Loucy (cell line): ENCODE data around the gene EGR4.

Source experiments
- H2AFZ ChIP-seq: fragments of 200-600 bp; sonication (generic); 2 replicates; pipeline ENCODE4 v1.6.0; 2016; ENCODE audit warnings: antibody characterized with exemption, mild to moderate bottlenecking, low read length, moderate library complexity
- H3F3A ChIP-seq: fragments of 200-600 bp; 2 replicates; pipeline ENCODE4 v1.6.0; 2016; ENCODE audit warnings: antibody characterized with exemption, low read depth, mild to moderate bottlenecking
- H3K27me3 ChIP-seq: fragments of 200-600 bp; sonication (generic); 2 replicates; pipeline ENCODE4 v1.6.1; 2014; ENCODE audit warnings: low read length, mild to moderate bottlenecking; ENCODE audit not compliant: insufficient read depth, poor library complexity, severe bottlenecking
- H3K36me3 ChIP-seq: fragments of 200-600 bp; sonication (generic); 2 replicates; pipeline ENCODE4 v1.6.1; 2016; ENCODE audit warnings: low read length; ENCODE audit not compliant: insufficient read depth
- H3K4me1 ChIP-seq: fragments of 200-600 bp; sonication (generic); 2 replicates; pipeline ENCODE4 v1.5.1; 2014; ENCODE audit warnings: low read length, mild to moderate bottlenecking; ENCODE audit not compliant: insufficient read depth, poor library complexity, severe bottlenecking
- H3K4me2 ChIP-seq: fragments of 200-600 bp; sonication (generic); 2 replicates; pipeline ENCODE4 v1.6.0; 2014; ENCODE audit warnings: antibody characterized with exemption, low read length, low read depth, mild to moderate bottlenecking; ENCODE audit not compliant: poor library complexity, severe bottlenecking
- H3K4me3 ChIP-seq: fragments of 200-600 bp; sonication (generic); 2 replicates; pipeline ENCODE4 v1.5.1; 2014; ENCODE audit warnings: low read length, mild to moderate bottlenecking, mixed read lengths; ENCODE audit not compliant: poor library complexity, severe bottlenecking
- H3K79me2 ChIP-seq: fragments of 200-600 bp; sonication (generic); 2 replicates; pipeline ENCODE4 v1.6.1; 2014; ENCODE audit warnings: low read length; ENCODE audit not compliant: insufficient read depth
- H3K9ac ChIP-seq: fragments of 200-600 bp; sonication (generic); 2 replicates; pipeline ENCODE4 v1.6.0; 2014; ENCODE audit warnings: mild to moderate bottlenecking, low read depth, low read length, moderate library complexity; ENCODE audit not compliant: poor library complexity, severe bottlenecking
- H3K9me2 ChIP-seq: fragments of 200-600 bp; sonication (generic); replicated peaks from 2 replicates; pipeline ENCODE4 v1.6.1; 2016; ENCODE audit warnings: low read depth, low read length, mixed read lengths
- H3K9me3 ChIP-seq: fragments of 200-600 bp; sonication (generic); 2 replicates; pipeline ENCODE4 v1.6.1; 2014; ENCODE audit warnings: mild to moderate bottlenecking, antibody characterized with exemption, low read length, low read depth; ENCODE audit not compliant: insufficient read depth
- H4K20me1 ChIP-seq: fragments of 200-600 bp; sonication (generic); 2 replicates; pipeline ENCODE4 v1.6.0; 2014; ENCODE audit warnings: antibody characterized with exemption, low read length, mild to moderate bottlenecking; ENCODE audit not compliant: insufficient read depth, poor library complexity, severe bottlenecking
- CTCF ChIP-seq: fragments of 200-600 bp; sonication (generic); conservative IDR thresholded peaks from 2 replicates; pipeline ENCODE4 v1.5.1; 2014; ENCODE audit warnings: mild to moderate bottlenecking, antibody characterized with exemption, low read length
- EZH2phosphoT487 ChIP-seq: fragments of 200-600 bp; IDR thresholded peaks from 2 replicates; pipeline ENCODE4 v1.6.1; 2018; ENCODE audit warnings: antibody characterized with exemption, mild to moderate bottlenecking, moderate library complexity, borderline replicate concordance

Gene EGR4

DNA sequence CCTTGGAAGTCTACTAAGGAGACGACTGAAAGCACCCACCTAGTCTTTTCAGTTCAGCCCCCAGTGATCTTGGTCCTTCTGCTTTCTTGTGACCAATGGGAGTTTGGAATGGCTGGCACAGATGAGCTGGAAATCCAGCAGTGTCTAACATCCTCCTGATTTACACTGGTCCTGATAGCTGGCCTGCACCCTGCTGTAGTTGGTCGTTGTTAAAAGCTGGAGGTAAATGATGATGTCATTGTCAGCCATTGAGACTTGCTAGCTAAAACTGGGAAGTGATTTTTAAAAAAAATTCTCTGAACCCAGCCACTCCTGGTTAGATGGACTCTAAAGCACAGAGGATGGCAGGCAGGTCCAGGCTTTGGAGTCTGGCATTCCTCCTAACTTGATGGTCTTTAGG, 39.9 kb downstream of the EGR4 start:
- TF ChIP-seq CTCF (no peak), EZH2phosphoT487 (no peak)
- H3K27me3 ChIP-seq, result no peaks in the 10 kb centered on the region
- no peak overlapping the region for H2AFZ ChIP-seq
- H3K4me2 ChIP-seq, result no peak overlapping the region
- H3K36me3 ChIP-seq, result peaks cover 72% of the 10 kb centered on the region; the same call in 1 of the 2 replicates
- no peaks in the 10 kb centered on the region for H3K9me3 ChIP-seq
- no peaks in the 10 kb centered on the region for H4K20me1 ChIP-seq
- no peaks in the 10 kb centered on the region for H3K9me2 ChIP-seq
- H3K9ac ChIP-seq, result no peak overlapping the region
- no peaks in the 10 kb centered on the region for H3K4me1 ChIP-seq
- H3K79me2 ChIP-seq, result no peaks in the 10 kb centered on the region
- no peaks in the 10 kb centered on the region for H3F3A ChIP-seq
- no peak overlapping the region for H3K4me3 ChIP-seq

- Histone ChIP-seq H3K4me3 (no peak overlapping the region), H3K4me1 (no peaks in the 10 kb centered on the region), H3K9ac (no peak overlapping the region), H2AFZ (no peak overlapping the region), H3K4me2 (no peak overlapping the region), H3K27me3 (no peaks in the 10 kb centered on the region), H3K9me3 (no peaks in the 10 kb centered on the region), H3F3A (no peaks in the 10 kb centered on the region), H3K36me3 (peaks cover 80% of the 10 kb centered on the region; the same call in 1 of the 2 replicates), H4K20me1 (peaks cover 2% of the 10 kb centered on the region), H3K79me2 (peaks cover 2% of the 10 kb centered on the region; the same call in 1 of the 2 replicates), H3K9me2 (no peaks in the 10 kb centered on the region)
- TF ChIP-seq EZH2phosphoT487, result no peak
- TF ChIP-seq CTCF, result no peak
Observed at GRCh38 chr2:73252238-73253027, 40.9 kb downstream of the EGR4 start.

DNA sequence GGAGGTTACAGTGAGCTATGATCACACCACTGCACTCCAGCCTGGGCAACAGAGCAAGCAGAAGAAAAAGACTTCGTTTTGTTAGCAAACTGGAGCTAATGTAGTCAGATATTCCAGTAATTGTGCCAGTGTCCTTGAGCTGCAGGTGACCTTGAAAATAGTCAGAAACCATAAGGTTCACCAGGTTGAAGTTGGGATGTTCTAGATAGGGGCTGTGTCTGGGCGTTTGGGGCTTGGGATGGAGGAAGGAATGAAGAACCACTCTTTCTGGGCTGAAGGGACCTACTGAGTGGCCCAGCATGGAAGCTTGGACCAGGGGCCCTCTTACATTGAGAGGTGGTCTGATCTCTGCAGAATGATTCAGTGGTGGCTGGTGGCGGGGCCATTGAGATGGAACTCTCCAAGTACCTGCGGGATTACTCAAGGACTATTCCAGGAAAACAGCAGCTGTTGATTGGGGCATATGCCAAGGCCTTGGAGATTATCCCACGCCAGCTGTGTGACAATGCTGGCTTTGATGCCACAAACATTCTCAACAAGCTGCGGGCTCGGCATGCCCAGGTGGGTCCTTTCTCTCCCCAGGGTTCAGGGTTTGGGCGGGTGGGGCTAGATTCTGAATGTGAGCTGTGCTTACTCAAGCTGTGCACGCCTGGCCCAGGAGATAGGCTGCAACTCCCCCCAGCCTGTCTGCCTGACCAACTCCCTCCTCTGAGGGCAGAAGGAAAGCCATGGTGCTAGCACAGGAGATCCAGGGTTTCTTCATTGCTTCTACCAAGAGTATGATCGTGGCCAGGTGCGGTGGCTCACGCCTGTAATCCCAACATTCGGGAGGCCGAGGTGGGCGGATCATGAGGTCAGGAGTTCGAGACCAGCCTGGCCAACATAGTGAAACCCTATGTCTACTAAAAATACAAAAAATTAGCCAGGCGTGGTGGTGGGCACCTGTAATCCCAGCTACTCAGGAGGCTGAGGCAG, 42.2 kb downstream of the EGR4 start:
- H3K79me2 ChIP-seq, result peaks cover 6% of the 10 kb centered on the region; the same call in 1 of the 2 replicates
- H3K27me3 ChIP-seq, result no peaks in the 10 kb centered on the region
- no peak overlapping the region for H2AFZ ChIP-seq
- TF ChIP-seq CTCF (no peak), EZH2phosphoT487 (no peak)
- H3K4me3 ChIP-seq, result no peak overlapping the region
- H3K36me3 ChIP-seq, result peaks cover 93% of the 10 kb centered on the region; the same call in 1 of the 2 replicates
- H3K9me3 ChIP-seq, result no peaks in the 10 kb centered on the region
- H3K9ac ChIP-seq, result no peak overlapping the region
- H3K4me2 ChIP-seq, result no peak overlapping the region
- no peaks in the 10 kb centered on the region for H3K4me1 ChIP-seq
- no peaks in the 10 kb centered on the region for H3F3A ChIP-seq
- peaks cover 12% of the 10 kb centered on the region for H4K20me1 ChIP-seq
- H3K9me2 ChIP-seq, result no peaks in the 10 kb centered on the region
